Fibroblast of pulmonary artery (primary cell): ENCODE results near the gene MAST1.
"Not testable (repeated sequence)": the region's sequence is repeated elsewhere in the genome, so short reads cannot be mapped to it uniquely, and the experiment has no call there.

Experiments used
- DNase-seq: peaks from one replicate; pipeline ENCODE4 v3.0.0-alpha.2; 2010; ENCODE audit warnings: low read depth
- H3K4me3 ChIP-seq: replicated peaks from 2 replicates; pipeline ENCODE4 v1.5.1; 2011; ENCODE audit warnings: low read depth, mild to moderate bottlenecking, control low read depth, low read length, moderate library complexity
- CTCF ChIP-seq: IDR thresholded peaks from 2 replicates; pipeline ENCODE4 v1.5.1; 2011; ENCODE audit warnings: mild to moderate bottlenecking, control low read depth, low read length, inconsistent platforms; ENCODE audit errors: missing control alignments

Gene MAST1

DNA sequence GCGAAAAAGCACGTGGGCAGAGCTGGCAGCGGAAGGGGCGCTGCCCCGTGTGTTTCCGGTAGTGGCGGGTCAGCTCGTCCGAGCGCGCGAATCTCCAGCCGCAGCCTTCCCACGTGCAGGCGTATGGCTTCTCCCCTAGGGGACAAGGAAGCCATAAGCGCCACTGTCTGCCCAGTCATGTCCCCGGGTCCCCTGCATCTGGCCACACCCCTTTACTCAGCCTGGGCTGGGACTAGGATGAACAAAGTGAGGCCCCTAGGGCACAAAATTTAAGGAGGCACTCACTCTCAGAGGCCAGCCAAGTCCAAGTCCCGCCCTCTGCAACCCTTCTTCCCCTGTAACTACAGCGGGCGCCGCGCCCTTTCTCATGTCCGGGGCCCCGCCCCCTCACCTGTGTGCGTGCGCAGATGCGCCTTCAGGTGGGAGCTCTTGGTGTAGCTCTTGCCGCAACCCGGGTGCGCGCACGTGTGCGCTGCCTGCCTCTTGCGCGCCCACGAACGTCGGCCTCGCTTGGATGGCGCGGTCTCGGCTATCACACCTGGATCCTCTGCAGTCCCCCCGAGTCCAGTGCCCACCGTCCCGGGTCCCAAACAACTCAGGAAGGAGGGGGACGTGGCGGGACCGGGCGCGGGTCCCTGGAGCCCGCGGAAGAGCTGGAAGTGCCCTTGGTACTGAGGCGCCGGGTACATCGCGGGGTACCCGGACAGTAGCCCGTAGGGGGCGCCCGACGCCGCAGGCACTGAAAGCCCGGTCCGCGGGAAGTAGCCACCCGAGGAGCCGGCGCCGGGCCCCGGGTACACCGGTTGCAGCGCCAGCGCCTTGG lies 46.8 kb downstream of the MAST1 start:
- peak; percentile 46 for TF ChIP-seq CTCF
- DNase-seq = peak; percentile 60
- peak overlapping the region; percentile 27 for H3K4me3 ChIP-seq

DNA sequence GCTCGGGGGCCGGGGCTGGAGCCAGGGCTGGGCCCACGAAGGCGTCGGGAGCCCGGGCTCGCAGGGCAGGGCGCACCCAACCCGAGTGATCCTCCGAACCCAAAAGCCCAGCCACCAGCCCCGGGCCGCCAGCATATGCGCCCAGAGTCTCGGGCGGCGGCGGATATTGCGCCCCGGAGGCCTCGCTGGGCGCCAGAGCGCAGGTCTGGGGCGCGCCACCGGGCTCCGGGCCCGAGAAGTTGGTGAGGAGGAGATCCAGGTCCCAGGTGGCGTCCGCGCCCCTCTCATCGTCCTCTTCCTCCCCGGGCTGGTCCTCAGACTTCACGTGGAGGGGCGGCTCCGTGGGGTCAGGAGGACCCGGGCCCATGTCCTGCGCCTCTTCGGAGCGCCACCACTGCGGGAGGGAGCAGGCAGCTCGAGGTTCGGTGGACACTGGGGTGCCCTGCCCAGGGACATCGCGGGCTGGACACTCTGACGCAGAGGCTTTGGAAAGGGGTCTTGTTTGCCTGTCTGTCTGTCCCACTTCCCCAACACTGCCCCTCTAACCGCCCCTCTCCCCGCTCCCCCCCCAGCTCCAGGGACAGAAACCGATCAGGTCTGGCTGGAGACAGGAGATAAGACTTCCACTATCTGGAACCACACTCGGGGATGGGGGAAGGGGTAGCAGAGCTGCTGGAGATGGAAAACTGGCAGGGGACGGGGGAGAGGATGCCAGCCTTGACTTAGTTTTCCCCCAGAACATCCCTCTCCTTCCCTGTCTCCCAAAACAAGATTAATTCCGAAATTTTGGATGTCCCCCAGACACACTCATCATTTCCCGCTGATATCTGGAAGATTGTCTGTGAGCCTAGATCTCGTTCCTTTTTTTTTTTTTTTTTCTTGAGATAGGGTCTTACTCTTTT lies 47.7 kb downstream of the MAST1 start:
- TF ChIP-seq CTCF = no peak
- H3K4me3 ChIP-seq = peak overlapping the region; percentile 27
- DNase-seq = no peak

GRCh38 chr19:12886651-12886968 lies 48.3 kb downstream of the MAST1 start:
- no peak for DNase-seq
- H3K4me3 ChIP-seq = no peak overlapping the region
- no peak for TF ChIP-seq CTCF

DNA sequence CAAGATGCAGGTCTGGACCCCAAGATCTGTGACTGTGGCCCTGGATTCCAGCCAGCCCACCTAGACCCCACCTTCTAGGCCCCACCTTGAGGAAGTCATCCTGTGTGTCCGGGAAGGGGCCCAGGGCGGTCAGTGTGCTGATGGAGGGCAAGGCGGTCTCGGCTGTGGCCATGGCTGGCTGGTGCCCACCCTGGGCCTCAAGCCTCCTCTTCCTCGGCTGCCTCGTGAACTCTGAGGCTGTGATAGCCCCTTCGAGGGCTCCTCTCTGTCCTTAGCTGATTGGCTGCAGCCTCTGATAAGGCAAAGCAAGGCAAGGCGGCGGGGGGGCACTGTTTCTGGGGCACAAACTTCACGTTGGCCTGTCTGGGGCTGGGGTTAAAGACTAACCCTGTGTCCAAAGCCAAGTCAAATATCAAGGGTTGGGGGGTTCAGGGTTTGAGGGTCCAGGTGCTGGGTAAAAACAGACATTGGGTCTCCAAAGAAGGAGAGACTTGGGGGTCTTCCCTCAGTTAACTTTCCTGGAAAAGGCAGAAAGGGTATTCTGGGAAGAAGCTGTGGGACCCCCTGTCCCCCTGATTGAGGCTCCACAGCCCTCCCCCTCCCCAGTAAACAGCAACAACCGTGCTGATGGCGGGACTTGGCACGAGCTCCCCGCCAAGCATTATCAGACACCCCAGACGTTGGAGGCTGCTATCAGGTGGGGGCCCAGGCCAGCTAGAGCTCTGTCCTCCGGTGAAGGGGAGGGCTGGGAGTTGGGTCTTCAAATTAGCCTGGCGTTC lies 48.8 kb downstream of the MAST1 start, which contains the start of gene KLF1:
Gene KLF1, minus strand, starts transcription at position 233 of the 779 bp plus-strand sequence. Its CDS starts 61 bp downstream, at position 172.
- DNase-seq = no peak
- TF ChIP-seq CTCF = no peak
- no peak within 1 kb of the TSS for H3K4me3 ChIP-seq

DNA sequence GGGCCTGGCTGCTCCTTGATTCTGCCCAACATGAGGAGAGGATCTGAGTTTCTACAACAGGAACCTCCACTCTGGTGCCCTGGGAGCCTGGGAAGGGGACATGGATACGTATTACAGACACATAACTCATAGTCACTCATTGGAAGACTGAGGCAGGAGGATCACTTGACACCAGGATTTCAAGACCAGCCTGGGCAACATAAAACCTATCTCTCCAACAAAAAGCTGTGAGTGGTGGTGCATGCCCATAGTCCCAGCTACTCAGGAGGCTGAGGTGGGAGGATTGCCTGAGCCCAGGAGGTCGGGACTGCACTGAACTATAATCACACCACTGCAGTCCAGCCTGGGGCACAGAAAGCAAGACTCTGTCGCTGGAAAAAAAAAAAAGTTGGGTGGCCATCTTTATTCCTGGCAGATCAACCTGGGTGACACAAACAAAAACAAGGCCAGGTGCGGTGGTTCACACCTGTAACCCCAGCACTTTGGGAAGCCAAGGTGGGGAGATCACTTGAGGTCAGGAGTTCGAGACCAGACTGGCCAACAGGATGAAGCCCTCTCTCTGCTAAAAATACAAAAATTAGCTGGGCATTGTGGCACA lies 49.8 kb downstream of the MAST1 start:
- no peak for TF ChIP-seq CTCF
- DNase-seq = no peak
- H3K4me3 ChIP-seq = no peak overlapping the region

- H3K4me3 ChIP-seq = peak overlapping the region; percentile 19
- not testable (repeated sequence) for DNase-seq
Measured at GRCh38 chr19:12890299-12890786, 52.0 kb downstream of the MAST1 start.
